WERI-Rb-1 (cell line): Measurements from ENCODE around the gene MXRA8.
A peak's percentile ranks its signal among the peaks of the same experiment; 100 is the strongest.

Experiments
- DNase-seq: peaks from one replicate; pipeline ENCODE4 v3.0.0-alpha.2; 2020
- H3K27ac ChIP-seq: fragments of 250-450 bp; sonication (Bioruptor Pico); 2 replicates; pipeline ENCODE4 v1.5.1; 2020; ENCODE audit warnings: mild to moderate bottlenecking, moderate library complexity
- H3K27me3 ChIP-seq: fragments of 250-450 bp; sonication (Bioruptor Pico); 2 replicates; pipeline ENCODE4 v1.5.1; 2021; ENCODE audit warnings: mild to moderate bottlenecking, low read depth, moderate library complexity; ENCODE audit not compliant: insufficient read depth, severe bottlenecking
- H3K36me3 ChIP-seq: fragments of 250-450 bp; sonication (Bioruptor Pico); 2 replicates; pipeline ENCODE4 v1.5.1; 2020; ENCODE audit warnings: mild to moderate bottlenecking, moderate library complexity
- H3K4me3 ChIP-seq: 2 replicates; pipeline ENCODE4 v1.5.1; 2011; ENCODE audit warnings: low read depth, mild to moderate bottlenecking, control low read depth, low read length
- H3K9me3 ChIP-seq: fragments of 250-450 bp; sonication (Bioruptor Pico); 2 replicates; pipeline ENCODE4 v1.5.1; 2021; ENCODE audit warnings: mild to moderate bottlenecking, moderate library complexity; ENCODE audit not compliant: severe bottlenecking
- TF ChIP-seq, protein P1 (sequence below): IDR thresholded peaks from 2 replicates; pipeline ENCODE4 v1.5.1; 2011; ENCODE audit warnings: low read depth, mild to moderate bottlenecking, control low read depth, inconsistent platforms, low read length

Gene MXRA8

DNA sequence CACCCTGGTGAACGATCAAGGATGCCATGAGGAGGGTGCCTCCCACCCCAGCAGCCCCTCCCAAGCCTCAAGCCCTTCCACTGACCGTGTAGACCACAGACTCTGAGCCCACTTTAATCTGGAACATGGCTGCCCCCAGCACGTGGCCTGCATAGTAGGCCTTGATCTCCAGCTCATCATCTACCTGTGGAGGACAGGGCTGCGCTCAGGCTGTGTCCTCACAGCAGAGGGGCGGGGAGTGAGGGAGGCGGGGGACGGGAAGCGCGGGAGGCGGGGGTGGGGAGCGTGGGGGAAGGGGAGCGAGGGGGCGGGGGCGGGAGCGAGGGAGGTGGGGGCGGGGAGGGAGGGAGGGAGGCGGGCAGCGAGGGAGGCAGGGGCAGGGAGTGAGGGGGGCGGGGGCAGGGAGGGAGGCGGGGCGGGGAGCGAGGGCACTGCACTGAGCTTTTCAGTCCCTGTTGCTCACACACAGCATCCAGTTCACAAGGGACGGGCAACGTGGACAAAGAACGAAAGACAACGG lies 42.9 kb downstream of the MXRA8 start:
- peak; percentile 87 for DNase-seq
- no peaks in the 10 kb centered on the region for H3K9me3 ChIP-seq
- TF ChIP-seq, protein P1, sequence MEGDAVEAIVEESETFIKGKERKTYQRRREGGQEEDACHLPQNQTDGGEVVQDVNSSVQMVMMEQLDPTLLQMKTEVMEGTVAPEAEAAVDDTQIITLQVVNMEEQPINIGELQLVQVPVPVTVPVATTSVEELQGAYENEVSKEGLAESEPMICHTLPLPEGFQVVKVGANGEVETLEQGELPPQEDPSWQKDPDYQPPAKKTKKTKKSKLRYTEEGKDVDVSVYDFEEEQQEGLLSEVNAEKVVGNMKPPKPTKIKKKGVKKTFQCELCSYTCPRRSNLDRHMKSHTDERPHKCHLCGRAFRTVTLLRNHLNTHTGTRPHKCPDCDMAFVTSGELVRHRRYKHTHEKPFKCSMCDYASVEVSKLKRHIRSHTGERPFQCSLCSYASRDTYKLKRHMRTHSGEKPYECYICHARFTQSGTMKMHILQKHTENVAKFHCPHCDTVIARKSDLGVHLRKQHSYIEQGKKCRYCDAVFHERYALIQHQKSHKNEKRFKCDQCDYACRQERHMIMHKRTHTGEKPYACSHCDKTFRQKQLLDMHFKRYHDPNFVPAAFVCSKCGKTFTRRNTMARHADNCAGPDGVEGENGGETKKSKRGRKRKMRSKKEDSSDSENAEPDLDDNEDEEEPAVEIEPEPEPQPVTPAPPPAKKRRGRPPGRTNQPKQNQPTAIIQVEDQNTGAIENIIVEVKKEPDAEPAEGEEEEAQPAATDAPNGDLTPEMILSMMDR: no peak
- peak overlapping the region; percentile 76 for H3K27ac ChIP-seq
- H3K27me3 ChIP-seq: no peaks in the 10 kb centered on the region
- H3K4me3 ChIP-seq: no peak overlapping the region
- peaks cover 93% of the 10 kb centered on the region for H3K36me3 ChIP-seq

DNA sequence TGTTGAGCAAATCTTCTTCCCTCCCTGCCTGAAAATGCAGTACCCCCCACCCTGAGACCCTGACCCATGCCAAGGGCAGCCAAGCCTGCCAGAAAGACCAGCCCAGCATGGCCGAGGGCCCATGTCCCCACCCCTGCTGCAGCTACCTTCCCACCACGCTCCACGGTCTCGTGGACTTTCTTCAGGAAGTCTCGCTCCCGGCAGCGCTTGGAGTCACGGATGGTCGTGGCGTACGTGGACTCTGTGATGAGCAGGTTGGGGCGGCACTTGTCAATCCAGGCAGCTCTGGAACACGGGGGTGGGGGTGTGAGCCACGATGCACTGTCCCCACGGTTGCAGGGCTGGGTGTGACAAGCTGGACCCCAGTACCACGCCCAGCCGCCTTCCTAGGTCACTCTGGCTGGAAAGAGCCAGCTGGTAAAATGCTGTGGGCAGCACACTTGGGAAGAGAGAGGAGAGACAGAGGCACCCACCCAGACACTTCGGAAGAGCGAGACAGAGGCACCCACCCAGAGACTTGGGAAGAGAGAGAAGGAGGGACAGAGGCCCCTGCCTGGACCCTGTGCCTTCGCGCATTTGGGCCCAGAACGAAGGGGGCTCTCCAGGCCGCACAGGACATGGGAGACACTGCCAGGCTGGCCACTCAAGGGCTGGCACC lies 43.5 kb downstream of the MXRA8 start:
- TF ChIP-seq, protein P1: no peak
- Histone ChIP-seq H3K9me3 (no peaks in the 10 kb centered on the region), H3K4me3 (no peak overlapping the region), H3K27me3 (no peaks in the 10 kb centered on the region), H3K27ac (peak overlapping the region; percentile 76), H3K36me3 (peaks cover 93% of the 10 kb centered on the region)
- DNase-seq: no peak

DNA sequence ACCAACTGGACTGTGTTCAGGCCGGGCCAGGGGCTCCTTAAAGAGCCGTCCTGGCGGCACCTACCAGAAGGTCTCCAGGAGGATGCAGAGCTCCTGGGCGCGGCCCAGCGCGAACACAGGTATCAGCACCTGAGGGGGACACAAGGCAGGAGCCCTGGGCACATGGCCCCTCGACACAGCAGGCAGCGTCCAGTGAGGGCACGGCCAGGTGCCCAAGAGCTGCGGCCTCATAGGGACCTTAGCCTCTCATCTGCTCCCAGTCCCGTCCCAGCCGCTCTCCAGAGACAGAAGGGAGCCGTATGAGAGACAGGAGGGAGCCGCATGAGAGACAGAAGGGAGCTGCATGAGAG lies 44.1 kb downstream of the MXRA8 start:
- no peak for DNase-seq
- Histone ChIP-seq H3K4me3 (no peak overlapping the region), H3K36me3 (peaks cover 93% of the 10 kb centered on the region), H3K9me3 (no peaks in the 10 kb centered on the region), H3K27me3 (no peaks in the 10 kb centered on the region), H3K27ac (peak overlapping the region; percentile 27; the same call in 1 of the 2 replicates)
- TF ChIP-seq, protein P1: no peak

DNA sequence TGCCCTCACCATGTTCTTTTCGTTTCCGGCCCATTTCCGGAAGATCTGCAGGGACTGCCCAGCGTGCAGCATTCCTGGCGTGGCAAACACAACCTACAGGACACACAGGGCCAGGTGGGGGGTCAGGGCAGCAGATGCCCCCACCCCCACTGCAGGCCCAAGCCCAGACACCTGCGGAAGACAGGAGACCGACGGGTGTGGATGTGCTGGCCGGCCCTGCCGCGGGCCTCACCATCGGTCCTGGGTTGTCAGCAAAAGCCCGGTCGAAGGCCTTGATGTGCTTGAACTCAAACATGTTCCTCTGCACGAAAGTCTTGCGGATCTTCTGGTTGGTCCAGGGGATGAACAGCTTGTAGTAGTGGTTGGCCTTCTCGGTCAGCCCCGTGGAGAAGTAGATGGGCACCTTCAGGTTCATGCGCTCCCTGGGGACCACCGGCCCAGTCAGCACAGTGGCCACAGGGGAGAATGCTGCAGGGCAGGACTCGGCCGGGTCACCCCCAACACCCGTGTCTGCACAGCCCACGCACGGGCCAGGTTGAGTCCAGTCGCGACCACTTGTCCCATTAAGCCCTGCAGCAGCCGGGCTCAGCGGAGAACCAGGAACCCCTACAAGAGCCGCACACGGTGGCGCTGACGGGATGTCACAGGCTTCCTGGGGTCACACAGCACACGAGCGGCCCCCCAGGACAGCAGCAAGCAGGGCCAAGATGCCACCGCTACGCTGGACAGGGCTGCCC lies 44.7 kb downstream of the MXRA8 start:
- peaks cover 93% of the 10 kb centered on the region for H3K36me3 ChIP-seq
- H3K4me3 ChIP-seq: no peak overlapping the region
- H3K9me3 ChIP-seq: no peaks in the 10 kb centered on the region
- no peak for DNase-seq
- no peak overlapping the region; the same call in 1 of the 2 replicates for H3K27ac ChIP-seq
- no peaks in the 10 kb centered on the region for H3K27me3 ChIP-seq
- TF ChIP-seq, protein P1: no peak

DNA sequence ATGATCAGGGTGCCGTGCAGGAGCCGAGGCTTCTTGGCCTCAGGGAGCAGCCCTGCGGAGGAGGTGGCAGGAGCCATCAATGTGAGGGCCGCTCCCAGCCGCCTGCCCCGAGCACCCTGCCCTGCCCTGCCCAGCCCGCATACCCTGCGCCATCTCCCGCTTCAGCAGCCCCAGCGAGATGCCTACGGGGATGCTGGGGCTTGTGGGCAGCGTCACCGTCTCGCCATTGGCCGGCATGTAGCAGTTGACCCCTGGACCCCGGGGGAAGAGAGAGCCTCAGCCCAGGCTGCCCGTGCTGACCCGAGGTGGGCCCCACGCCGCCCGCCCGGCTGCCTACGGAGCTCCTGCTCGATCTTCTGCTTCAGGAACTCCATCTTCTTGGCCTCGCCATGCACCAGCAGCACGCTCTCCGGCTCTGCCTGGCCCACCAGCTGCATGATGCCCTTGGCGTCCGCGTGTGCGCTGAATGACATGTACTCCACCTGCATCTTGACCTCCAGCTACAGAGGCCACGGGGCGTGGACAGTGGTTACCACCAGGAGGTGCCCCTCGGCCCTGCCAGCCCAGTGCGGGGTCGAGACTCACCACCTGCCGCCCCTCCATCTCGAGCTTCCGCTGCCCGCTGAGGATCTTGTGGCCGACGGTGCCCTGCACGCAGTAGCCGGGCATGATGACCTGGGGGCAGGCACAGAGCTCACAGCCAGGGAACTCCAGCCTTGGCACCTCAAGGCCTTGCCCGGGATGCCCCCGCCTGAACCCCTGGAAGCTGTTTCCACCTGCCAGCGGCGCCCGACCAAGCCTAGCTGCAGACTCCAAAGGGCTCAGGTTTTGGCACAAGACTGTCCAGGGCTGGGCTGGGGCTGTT lies 45.7 kb downstream of the MXRA8 start:
- Histone ChIP-seq H3K9me3 (no peaks in the 10 kb centered on the region), H3K4me3 (no peak overlapping the region), H3K36me3 (peaks cover 88% of the 10 kb centered on the region), H3K27me3 (no peaks in the 10 kb centered on the region), H3K27ac (no peak overlapping the region; the same call in 1 of the 2 replicates)
- TF ChIP-seq, protein P1: no peak
- DNase-seq: no peak
